Caki2 (cell line): ENCODE measurements around the gene TRAPPC8. TPM values are rescaled to one million over a fixed set of nuclear protein-coding genes. Genes with fewer than 3 reads are reported as not detected.
"Not testable (repeated sequence)": the region's sequence is repeated elsewhere in the genome, so short reads cannot be mapped to it uniquely, and the experiment has no call there.

Experiments used
- DNase-seq: peaks from one replicate; pipeline ENCODE4 v3.0.0-alpha.2; 2015; ENCODE audit warnings: low read depth
- in situ Hi-C: cut with HindIII; loops from 2 replicates; pipeline ENCODE4 v1.10.0; 2016; ENCODE audit warnings: low sequenced_read_pairs, low pct_unique_long_range_greater_than_20kb, mixed read lengths
- total RNA-seq: library from RNA; depleted of rRNA; stranded (reverse); fragments of >200 nt; shearing (Covaris generic); gene quantifications from 2 replicates; pipeline ENCODE4 v1.2.3, GENCODE V29; 2014; ENCODE audit warnings: low replicate concordance

TRAPPC8 gene
- total RNA-seq, 1 experiment from 2014 or later = 18.0 TPM

GRCh38 chr18:31880186-31880898 lies 62.6 kb downstream of the TRAPPC8 start:
- in situ Hi-C loops = no loop called here
- no peak for DNase-seq

GRCh38 chr18:31878358-31878757 lies 64.6 kb downstream of the TRAPPC8 start:
- in situ Hi-C loops = no loop called here

GRCh38 chr18:31877900-31878299 lies 65.0 kb downstream of the TRAPPC8 start:
- in situ Hi-C loops = no loop called here

More at GRCh38 chr18:31878358-31878757, 64.6 kb downstream of the TRAPPC8 start:
- DNase-seq = no peak

GRCh38 chr18:31876707-31877106 lies 66.2 kb downstream of the TRAPPC8 start:
- in situ Hi-C loops = no loop called here
- DNase-seq = no peak

More at GRCh38 chr18:31877900-31878299, 65.0 kb downstream of the TRAPPC8 start:
- no peak for DNase-seq

DNA sequence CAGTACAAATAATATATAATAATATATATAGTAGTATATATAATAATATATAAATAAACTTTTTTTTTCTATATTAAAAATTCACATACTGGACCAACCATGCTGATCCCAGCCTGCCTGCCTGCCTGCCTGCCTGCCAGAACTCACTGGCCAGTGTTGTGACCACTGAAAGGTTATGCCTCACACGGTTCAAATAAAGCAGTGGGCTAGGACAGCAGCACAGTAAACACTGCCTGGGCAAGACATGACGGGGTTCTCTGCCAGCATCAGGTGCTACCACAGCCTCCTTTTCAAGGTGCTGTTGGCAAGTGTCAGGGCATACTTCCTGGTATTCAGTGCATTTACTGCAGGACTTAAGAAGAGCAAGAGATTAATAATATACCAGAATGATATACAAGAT lies 67.6 kb downstream of the TRAPPC8 start:
- in situ Hi-C loops = no loop called here
- no peak for DNase-seq

GRCh38 chr18:31863103-31863502 lies 79.8 kb downstream of the TRAPPC8 start:
- in situ Hi-C loops = no loop called here
- DNase-seq = no peak

GRCh38 chr18:31860488-31860887 lies 82.4 kb downstream of the TRAPPC8 start:
- no peak for DNase-seq
- in situ Hi-C loops = no loop called here

DNA sequence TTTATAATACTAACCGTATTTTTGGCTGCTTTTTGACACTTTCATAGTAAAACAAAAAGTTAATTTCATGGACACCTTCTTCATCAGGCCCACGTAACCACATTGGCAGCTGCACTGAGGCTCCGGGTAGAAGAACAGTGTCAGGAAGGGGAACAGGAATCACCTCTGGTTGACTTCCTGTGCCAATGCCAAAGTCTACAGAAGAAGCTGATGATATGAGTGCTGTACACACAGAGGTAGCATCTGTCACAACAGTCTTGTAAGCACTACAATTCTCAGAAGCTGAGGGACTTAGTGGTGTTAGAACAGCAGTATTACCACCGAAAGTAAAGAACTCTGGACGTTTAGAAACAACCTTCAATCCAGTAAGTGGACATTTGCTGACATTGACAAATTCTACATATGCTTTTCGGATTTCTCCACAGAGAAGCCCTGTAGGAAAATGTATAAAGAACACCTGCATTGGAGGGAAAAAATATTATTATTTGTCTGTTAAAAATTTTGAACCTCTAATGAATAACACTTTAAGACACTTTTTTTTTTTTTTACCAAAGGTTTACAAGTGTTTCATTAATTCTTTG lies 85.3 kb downstream of the TRAPPC8 start:
- DNase-seq = no peak
- in situ Hi-C loops = no loop called here

DNA sequence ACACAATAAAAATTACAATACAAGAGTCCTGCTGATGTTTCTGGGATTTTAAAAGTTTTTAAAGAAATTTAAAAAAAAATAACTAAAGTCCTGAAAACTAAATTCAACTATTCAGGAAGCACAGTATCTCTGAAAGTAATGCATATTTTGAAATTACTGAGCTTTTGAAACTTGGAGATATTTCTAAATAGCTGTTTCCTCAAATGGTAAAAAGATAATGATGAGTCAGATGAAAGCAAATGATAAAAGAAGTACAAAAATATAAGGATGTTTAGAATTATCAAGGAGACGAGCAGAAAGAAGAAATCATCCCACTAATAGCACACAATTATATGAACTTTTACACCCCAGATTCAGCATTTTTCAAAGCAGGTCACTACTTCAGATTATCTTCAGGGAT lies 92.1 kb downstream of the TRAPPC8 start:
- in situ Hi-C loops = no loop called here
- DNase-seq = no peak

- in situ Hi-C loops = no loop called here
- no peak for DNase-seq
These were observed 102.4 kb downstream of the TRAPPC8 start for GRCh38 chr18:31840499-31840898.

DNA sequence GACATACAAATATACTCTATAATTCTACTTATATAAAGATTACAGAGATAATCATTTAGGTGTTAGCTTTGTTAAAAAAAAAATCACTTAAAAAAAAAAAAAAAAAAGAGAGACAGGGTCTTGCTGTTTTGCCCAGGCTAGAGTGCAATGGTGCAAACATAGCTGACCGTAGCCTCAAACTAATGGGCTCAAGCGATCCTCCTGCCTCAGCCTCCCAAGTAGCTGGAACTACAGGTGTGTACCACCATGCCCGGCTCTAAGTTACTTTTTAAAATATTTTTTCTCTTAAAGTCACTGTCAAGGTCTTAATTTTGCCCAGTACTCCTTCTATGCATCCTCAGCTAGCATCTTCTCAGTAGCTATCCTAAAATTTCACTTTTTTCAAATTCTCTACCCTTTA lies 105.0 kb downstream of the TRAPPC8 start:
- in situ Hi-C loops = no loop called here

DNA sequence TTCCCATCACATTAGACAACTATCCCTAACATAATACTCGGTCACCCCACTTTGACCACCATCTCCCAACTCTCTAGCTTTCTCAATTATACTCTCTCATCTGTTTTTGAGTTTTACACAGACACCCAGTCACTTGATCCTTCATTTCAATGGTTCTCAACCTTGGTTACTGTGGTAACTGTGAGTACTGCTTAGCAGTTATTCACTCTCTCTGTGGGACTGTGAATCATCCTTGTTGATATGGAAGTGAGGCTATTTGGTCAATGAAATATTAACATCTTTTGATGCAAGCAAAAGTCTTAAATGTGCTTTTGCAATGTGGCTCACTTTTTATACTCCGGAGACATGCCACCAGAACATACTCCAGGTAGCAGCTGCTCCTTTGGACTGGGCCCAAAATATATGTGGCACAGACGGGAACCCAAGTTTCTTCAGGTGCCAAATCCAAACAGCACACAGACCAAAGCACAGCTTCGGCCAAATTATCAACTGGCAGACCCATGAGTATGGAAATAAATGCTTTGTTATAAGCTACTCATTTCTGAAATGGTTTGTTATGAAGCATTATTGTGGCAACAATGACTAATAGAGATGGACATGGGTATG lies 107.3 kb downstream of the TRAPPC8 start:
- no peak for DNase-seq
- in situ Hi-C loops = no loop called here

More for the DNA sequence above, 105.0 kb downstream of the TRAPPC8 start:
- no peak for DNase-seq

- in situ Hi-C loops = no loop called here
- DNase-seq = no peak
These were observed 111.0 kb downstream of the TRAPPC8 start for GRCh38 chr18:31831903-31832302.

DNA sequence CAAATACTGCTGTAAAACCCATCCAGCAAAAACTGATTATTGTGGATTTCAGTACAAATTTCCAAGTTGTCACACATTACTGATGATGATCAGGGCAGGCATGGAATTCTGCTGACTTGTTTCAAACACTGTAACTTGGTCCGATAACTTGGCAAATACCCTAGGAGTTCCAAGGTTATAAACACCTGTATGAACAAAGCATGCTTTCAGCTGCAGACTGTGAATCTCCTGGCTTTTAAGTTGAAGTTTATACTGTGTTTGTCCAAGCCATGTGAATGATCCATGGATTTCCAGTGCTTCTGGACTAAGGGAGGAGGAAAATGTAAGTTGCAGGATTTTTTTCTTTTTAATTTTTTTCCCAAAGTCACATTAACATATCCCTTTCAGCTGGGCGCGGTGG lies 112.2 kb downstream of the TRAPPC8 start:
- DNase-seq = no peak
- in situ Hi-C loops = no loop called here

DNA sequence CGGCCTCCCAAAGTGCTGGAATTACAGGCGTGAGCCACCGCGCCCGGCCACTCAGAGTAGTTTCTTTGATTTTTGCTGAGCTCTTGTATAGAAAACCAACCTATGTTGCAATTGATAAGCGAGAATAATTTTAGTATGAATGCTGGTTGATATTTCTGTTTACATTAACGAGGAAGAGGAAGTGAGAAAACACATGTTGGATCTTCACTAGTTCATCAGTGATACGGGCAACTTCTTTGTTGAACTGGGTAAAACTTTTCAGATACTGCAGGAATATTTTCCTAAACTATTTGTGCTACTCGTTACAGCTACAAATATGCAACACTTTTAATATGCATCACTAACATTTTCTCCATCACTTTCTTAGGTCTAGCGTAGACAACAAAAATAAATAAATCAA lies 114.3 kb downstream of the TRAPPC8 start:
- no peak for DNase-seq
- in situ Hi-C loops = no loop called here

GRCh38 chr18:31826673-31827325 lies 116.1 kb downstream of the TRAPPC8 start:
- DNase-seq, in situ Hi-C loops: not testable (repeated sequence)

DNA sequence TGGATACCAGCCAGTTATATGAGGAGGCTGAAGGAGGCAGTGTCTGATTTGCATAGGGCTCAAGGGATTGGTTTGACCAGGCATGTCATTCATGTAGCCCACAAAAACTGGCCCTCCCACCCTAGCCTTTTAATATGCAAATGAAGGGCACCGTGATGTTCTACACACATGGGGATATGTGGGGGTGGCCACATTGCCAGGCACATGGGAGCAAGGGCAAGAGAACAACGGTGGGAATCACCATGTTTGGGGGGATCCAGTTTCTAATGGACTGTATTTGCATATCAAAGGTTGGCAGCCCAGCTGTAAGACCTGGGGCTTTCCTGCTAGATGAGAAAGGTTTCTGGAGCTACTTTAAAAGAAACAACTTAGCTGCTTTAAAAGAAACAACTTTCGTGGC lies 117.2 kb downstream of the TRAPPC8 start:
- DNase-seq = no peak
- in situ Hi-C loops = no loop called here

DNA sequence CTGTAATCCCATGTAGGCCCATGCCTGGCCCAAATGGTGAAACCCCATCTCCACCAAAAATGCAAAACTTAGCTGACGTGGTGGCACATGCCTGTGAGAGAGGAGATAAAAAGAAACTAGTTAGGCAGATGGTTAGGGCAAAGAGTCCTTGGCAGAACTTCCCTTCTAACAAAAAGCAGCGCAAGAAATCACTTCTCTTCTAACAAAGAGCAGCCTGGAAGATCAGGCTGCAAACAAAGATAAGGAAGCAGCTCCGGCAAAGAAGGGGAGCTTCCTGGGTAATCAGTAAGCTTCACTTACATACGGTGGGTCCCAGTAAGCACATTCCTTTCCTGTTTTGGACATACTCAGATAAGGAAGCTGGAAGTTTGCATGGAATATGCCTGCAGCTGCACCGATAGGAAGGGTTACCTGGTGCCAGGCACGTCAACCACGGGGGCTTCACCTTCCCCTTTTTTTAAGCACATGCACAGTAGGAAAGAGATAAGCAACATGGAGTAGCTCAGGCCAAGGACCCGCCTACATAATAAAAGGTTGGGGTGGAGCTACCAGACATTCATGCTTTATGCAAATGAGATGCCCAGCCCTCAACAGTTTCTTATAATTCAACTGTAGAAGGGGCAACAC lies 121.3 kb downstream of the TRAPPC8 start:
- in situ Hi-C loops = no loop called here
- DNase-seq = no peak

DNA sequence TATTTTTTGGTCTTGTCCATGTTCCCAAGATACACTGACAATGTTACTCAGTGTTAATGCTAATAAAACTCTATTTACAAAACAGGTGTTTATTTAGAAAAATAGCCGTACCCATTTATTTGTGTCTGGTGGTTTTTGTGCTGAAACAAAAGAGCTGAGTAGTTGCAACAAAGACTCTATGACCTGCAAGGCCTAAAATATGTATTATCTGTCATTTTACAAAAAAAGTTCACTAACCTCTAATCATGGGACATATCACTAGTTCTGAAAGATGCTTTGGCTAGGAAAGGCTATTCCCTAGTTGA lies 123.1 kb downstream of the TRAPPC8 start:
- no peak for DNase-seq
- in situ Hi-C loops = no loop called here
